Heart left ventricle (tissue), 16 donors: Measurements from ENCODE around the gene MAPK8IP3. TPM values are rescaled to one million over a fixed set of nuclear protein-coding genes. Genes with fewer than 3 reads are reported as not detected.
A peak's percentile ranks its signal among the peaks of the same experiment; 100 is the strongest.

Experiments
- ATAC-seq, 4 donors: fragments of 200-7000 bp; cut with Tn5 transposase; one replicate each; pipeline ENCODE4 v1.9.1; 2020 to 2022; ENCODE audit warnings: moderate library complexity in 4 of 4, mild to moderate bottlenecking in 3 of 4, moderate number of reproducible peaks in 1 of 4
- DNase-seq, 5 donors: peaks; one replicate each; pipeline ENCODE4 v3.0.0-alpha.2; 2020
- H3K27ac ChIP-seq, 12 donors: fragments of 200-600 bp; sonication (generic) in 4 of 12; one replicate each; pipeline versions ENCODE4 v1.5.0 to v1.8.0; 2016 to 2022; ENCODE audit warnings: mild to moderate bottlenecking in 2 of 12
- H3K27me3 ChIP-seq, 9 donors: fragments of 200-600 bp; sonication (generic) in 2 of 9; one replicate each; pipeline versions ENCODE4 v1.5.1 to v1.8.0; 2016 to 2022; ENCODE audit warnings: mild to moderate bottlenecking in 3 of 9
- H3K36me3 ChIP-seq, 9 donors: fragments of 200-600 bp; sonication (generic) in 2 of 9; one replicate each; pipeline versions ENCODE4 v1.5.0 to v1.8.0; 2018 to 2022; ENCODE audit warnings: mild to moderate bottlenecking in 2 of 9
- H3K4me1 ChIP-seq, 12 donors: fragments of 200-600 bp; sonication (generic) in 4 of 12; one replicate each; pipeline versions ENCODE4 v1.5.0 to v1.8.0; 2016 to 2022; ENCODE audit warnings: mild to moderate bottlenecking in 3 of 12
- H3K4me3 ChIP-seq, 12 donors: fragments of 200-600 bp; sonication (generic) in 4 of 12; one replicate each; pipeline versions ENCODE4 v1.5.0 to v1.8.0; 2017 to 2022; ENCODE audit warnings: mild to moderate bottlenecking in 9 of 12, moderate library complexity in 4 of 12
- H3K9me3 ChIP-seq, 12 donors: fragments of 200-600 bp; sonication (generic) in 4 of 12; one replicate each; pipeline versions ENCODE4 v1.5.0 to v1.8.0; 2016 to 2022; ENCODE audit warnings: mild to moderate bottlenecking in 1 of 12
- CTCF ChIP-seq, 12 donors: fragments of 200-600 bp; sonication (generic) in 4 of 12; IDR thresholded peaks; one replicate each; pipeline versions ENCODE4 v1.5.0 to v1.8.0; 2018 to 2022; ENCODE audit warnings: antibody characterized with exemption in 12 of 12, mild to moderate bottlenecking in 5 of 12
- POLR2A ChIP-seq, 2 donors: fragments of 450-650 bp; IDR thresholded peaks; one replicate each; pipeline ENCODE4 v1.6.1; 2017; ENCODE audit warnings: antibody characterized with exemption in 2 of 2, mild to moderate bottlenecking in 2 of 2, moderate library complexity in 2 of 2
- WGBS, 4 donors: extraction: QIAGEN DNeasy Blood & Tissue Kit in 2 of 4; methylation state at CpG; one replicate each; pipeline versions ENCODE4 v1.1.5 to v1.1.7; 2013 to 2018; 5-methylcytosine and 5-hydroxymethylcytosine counted together
- intact Hi-C, 10 donors: fragments of 100-400 bp; cut with DNase I; formaldehyde crosslinking; loops; one replicate each; pipeline versions ENCODE4 v1.11.1 to v1.14.2; 2022
- polyA plus RNA-seq, 2 donors: library from polyadenylated mRNA; stranded (reverse); fragments of 200-250 nt; gene quantifications; one replicate each; pipeline ENCODE4 v1.2.3, GENCODE V29; 2013
- total RNA-seq, 9 donors: library from RNA; depleted of rRNA in 2 of 9; stranded (reverse); fragments of >200 nt in 2 of 9; fragmentation: NEBNext Ultra II Directional in 3 of 9; extraction: Animal tissue kit (Norgen Biotek cat#: 25700) in 3 of 9; gene quantifications; one replicate each; pipeline versions ENCODE4 v1.1.0 to v1.2.4, GENCODE V29; 2016 to 2023
- donor health status: ischemic (EF 13 %, LVEDD 7.1; RV severe dilation, severe dysfunction).
- donor health status: healthy with polysubstance abuse.
- donor health status: DM: no; HTN: yes; CAD: no.
- donor health status: DM: no; HTN: no; CAD: no.
- donor health status: ischemic (EF 25% LVEDD 6.9; RV normal size, moderate dysfunction).
- donor health status: ischemic (EF 25% LVEDD 5.7; RV mildly dilated, moderate dysfunction).
- donor health status: healthy.
- donor health status: DM: yes; HTN: yes; CAD: no.
- donor health status: ischemic (EF 35%, LVEDD 5.7; RV mildly dilated, moderate dysfunction).
- donor health status: nonischemic (EF 11% LVEDD 7.7; RV severe dilation, severe dysfunction).
- donor health status: DM: yes; HTN: yes; CAD: no.
- donor health status: PGD.
- donor health status: ischemic (EF 29% LVEDD 5.4; RV normal size, mild dysfunction).
- donor health status: nonischemic (EF 23%, LVEDD 6.1; RV moderate dilation, normal function).

MAPK8IP3 gene
- total and polyA plus RNA-seq, 11 donors = 29.5 to 71.3 (median 63.1) TPM

- Histone ChIP-seq H3K9me3 (no peaks in the 10 kb centered on the region), H3K4me1 (no peaks in the 10 kb centered on the region), H3K36me3 (peaks cover 4 to 98% (median 95%) of the 10 kb centered on the region in 9 donors), H3K27me3 (no peaks in the 10 kb centered on the region), H3K27ac (no peak overlapping the region), H3K4me3 (no peak overlapping the region)
- WGBS, 4 donors = 88 to 92% (median 91%) methylated on average over 4 to 15 of the region's 15 CpGs
- ATAC-seq (no peak), DNase-seq (no peak)
- intact Hi-C loops = no loop called here
- TF ChIP-seq CTCF (IDR thresholded peaks at IDR 0.05) (no peak), POLR2A (IDR thresholded peaks at IDR 0.05) (no peak)
These were observed 40.2 kb upstream of the MAPK8IP3 start for GRCh38 chr16:1665829-1666228.

- no peaks in the 10 kb centered on the region for H3K4me1 ChIP-seq
- DNase-seq = peak in 1 of 5 donors; percentile 36
- no peaks in the 10 kb centered on the region for H3K27me3 ChIP-seq
- TF ChIP-seq POLR2A (IDR thresholded peaks at IDR 0.05) = no peak
- no peak for TF ChIP-seq CTCF (IDR thresholded peaks at IDR 0.05)
- intact Hi-C loops = no loop called here
- H3K36me3 ChIP-seq = peaks cover 4 to 100% (median 97%) of the 10 kb centered on the region in 9 donors
- no peak overlapping the region for H3K27ac ChIP-seq
- no peaks in the 10 kb centered on the region for H3K9me3 ChIP-seq
- no peak overlapping the region for H3K4me3 ChIP-seq
- WGBS, 4 donors = 89 to 93% (median 91%) methylated on average over 12 to 13 of the region's 13 CpGs
- ATAC-seq = no peak
These were observed 39.7 kb upstream of the MAPK8IP3 start for GRCh38 chr16:1666316-1666715.

DNA sequence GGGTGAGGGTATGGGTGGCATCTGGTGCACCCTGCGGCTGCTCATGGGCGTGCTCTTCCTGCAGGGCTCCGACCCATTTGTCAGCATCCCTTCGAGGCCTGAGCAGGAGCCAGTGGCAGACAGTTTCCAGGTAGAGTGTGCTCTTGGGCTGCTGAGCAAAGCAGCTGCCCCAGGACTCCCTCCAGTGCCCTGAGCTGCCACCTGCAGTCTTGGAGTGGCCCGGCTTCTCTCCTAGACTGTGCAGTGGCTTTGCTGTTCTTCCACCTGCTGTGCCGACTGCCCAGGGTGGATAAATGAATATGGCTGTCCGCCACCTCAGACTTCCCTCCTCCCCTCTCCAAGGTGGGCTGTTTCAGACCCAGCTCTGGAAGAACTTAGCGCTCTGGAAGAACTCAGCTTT, 38.7 kb upstream of the MAPK8IP3 start:
- Histone ChIP-seq H3K9me3 (no peaks in the 10 kb centered on the region), H3K4me1 (no peaks in the 10 kb centered on the region), H3K36me3 (peaks cover 4 to 100% (median 99%) of the 10 kb centered on the region in 9 donors), H3K27me3 (no peaks in the 10 kb centered on the region), H3K27ac (no peak overlapping the region), H3K4me3 (no peak overlapping the region)
- WGBS, 4 donors = 74 to 93% (median 91%) methylated on average over 7 to 8 of the region's 8 CpGs
- no peak for TF ChIP-seq POLR2A (IDR thresholded peaks at IDR 0.05)
- peak in 1 of 5 donors; percentile 16 for DNase-seq
- ATAC-seq = no peak
- intact Hi-C loops = no loop called here

GRCh38 chr16:1667916-1668315, 38.1 kb upstream of the MAPK8IP3 start:
- 88 to 92% (median 92%) methylated on average over 14 of the region's 14 CpGs for WGBS, 4 donors
- H3K9me3 ChIP-seq = no peaks in the 10 kb centered on the region
- no peaks in the 10 kb centered on the region for H3K4me1 ChIP-seq
- no peak overlapping the region for H3K27ac ChIP-seq
- H3K4me3 ChIP-seq = no peak overlapping the region
- no peak for ATAC-seq
- peak in 1 of 5 donors; percentile 37 for DNase-seq
- no peaks in the 10 kb centered on the region for H3K27me3 ChIP-seq
- peaks cover 4 to 100% (median 98%) of the 10 kb centered on the region in 9 donors for H3K36me3 ChIP-seq
- TF ChIP-seq CTCF (IDR thresholded peaks at IDR 0.05) (no peak), POLR2A (IDR thresholded peaks at IDR 0.05) (no peak)
- intact Hi-C loops = no loop called here
